Measurements from ENCODE around the gene CCDC9B. TPM values are rescaled to one million over a fixed set of nuclear protein-coding genes. Genes with fewer than 3 reads are reported as not detected.

Gene CCDC9B
- total and polyA plus RNA-seq, 8 donors, result 18.3 to 72.3 (median 32.3) TPM

DNA sequence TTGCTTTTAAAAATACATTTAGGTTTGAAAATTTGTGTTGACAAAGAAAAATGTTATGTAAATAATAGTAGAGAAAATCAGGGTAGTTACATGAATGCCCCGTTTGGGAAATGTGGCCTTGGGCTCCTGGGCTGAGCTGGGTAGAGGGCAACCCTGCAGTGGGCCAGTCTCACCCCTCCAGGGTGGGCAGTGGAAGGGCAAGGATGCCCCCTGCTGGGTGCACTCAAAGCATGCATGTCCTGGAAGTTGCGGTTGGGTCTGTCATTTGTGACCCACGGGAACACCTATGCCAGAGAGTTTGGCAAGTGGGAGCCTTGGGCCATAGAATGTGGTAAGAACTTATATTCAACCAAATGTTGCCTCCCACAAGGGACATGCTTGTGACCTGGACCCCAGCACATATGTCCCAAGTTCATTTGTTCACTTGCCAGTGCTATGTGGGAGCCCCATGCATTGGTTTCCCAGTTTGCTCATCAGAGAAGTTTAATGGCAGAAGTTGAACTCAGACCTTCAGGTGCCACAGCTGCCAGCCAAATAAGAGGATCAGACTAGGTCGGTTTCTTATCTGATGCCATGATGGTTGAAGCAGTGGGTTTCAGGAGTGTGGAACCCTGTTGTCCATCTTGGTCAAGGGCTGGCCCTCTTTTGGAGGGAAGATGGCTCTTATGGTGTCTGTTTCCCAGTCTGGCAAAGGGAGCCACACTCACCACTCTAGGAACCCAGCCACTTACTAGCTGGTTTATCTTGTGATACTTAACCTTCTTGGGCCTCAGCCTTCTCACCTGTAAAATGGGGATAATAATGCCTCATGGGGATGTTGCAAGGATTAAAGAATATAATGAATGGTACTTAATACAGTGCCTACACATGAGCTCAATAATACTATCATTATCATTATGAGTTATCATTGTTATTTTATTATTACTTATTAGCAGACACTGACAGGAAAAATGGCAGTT lies 30.5 kb downstream of the CCDC9B start:
- intact Hi-C loops (cut with DNase I), result no loop called here
- DNase-seq, result peak in 4 of 6 donors; percentile 49 to 78 (median 56)
- Histone ChIP-seq H3K27me3 (no peaks in the 10 kb centered on the region), H3K36me3 (no peaks in the 10 kb centered on the region), H3K4me1 (peaks cover 0 to 14% (median 8%) of the 10 kb centered on the region in 3 donors), H3K27ac (no peak overlapping the region), H3K9me3 (no peaks in the 10 kb centered on the region), H3K4me3 (no peak overlapping the region)
- FAIRE-seq, result no peak
- peak; percentile 39 to 56 (median 46) for TF ChIP-seq CTCF (IDR thresholded peaks at IDR 0.05)
- peak in 3 of 4 donors; percentile 55 to 66 (median 58) for ATAC-seq
- 13 to 20% methylated on average over 4 of the region's 4 CpGs for WGBS, 2 donors

- WGBS, 2 donors, result 89 to 96% methylated on average over 8 of the region's 8 CpGs
- no peak overlapping the region for H3K4me3 ChIP-seq
- ATAC-seq, result no peak
These were observed 31.3 kb downstream of the CCDC9B start for GRCh38 chr15:40309344-40309862.

GRCh38 chr15:40307421-40308211 lies 33.1 kb downstream of the CCDC9B start, which contains the start of gene PLCB2:
Gene PLCB2 (minus strand): TSS chr15:40307935. CDS start chr15:40307672, 263 bp downstream.
- no peaks in the 10 kb centered on the region for H3K36me3 ChIP-seq
- H3K4me3 ChIP-seq, result peak within 1 kb of the TSS in 1 of 4 donors; percentile 35
- intact Hi-C loops (cut with DNase I), result no loop called here
- FAIRE-seq, result no peak
- WGBS, 2 donors, result 82% methylated on average over 14 to 15 of the region's 15 CpGs
- no peak for TF ChIP-seq CTCF (IDR thresholded peaks at IDR 0.05)
- peak within 1 kb of the TSS in 1 of 4 donors; percentile 34 for H3K27ac ChIP-seq
- H3K4me1 ChIP-seq, result no peaks in the 10 kb centered on the region
- H3K27me3 ChIP-seq, result no peaks in the 10 kb centered on the region
- peak in 2 of 6 donors; percentile 51 to 58 for DNase-seq
- no peaks in the 10 kb centered on the region for H3K9me3 ChIP-seq
- ATAC-seq, result peak in 3 of 4 donors; percentile 31 to 64 (median 61)

More at GRCh38 chr15:40309344-40309862, 31.3 kb downstream of the CCDC9B start:
- Histone ChIP-seq H3K36me3 (no peaks in the 10 kb centered on the region), H3K27me3 (no peaks in the 10 kb centered on the region), H3K4me1 (peaks cover 0 to 14% (median 8%) of the 10 kb centered on the region in 3 donors), H3K9me3 (no peaks in the 10 kb centered on the region), H3K27ac (no peak overlapping the region)
- FAIRE-seq (no peak), DNase-seq (peak in 1 of 6 donors; percentile 24)
- intact Hi-C loops (cut with DNase I), result no loop called here
- no peak for TF ChIP-seq CTCF (IDR thresholded peaks at IDR 0.05)

- Histone ChIP-seq H3K4me1 (no peaks in the 10 kb centered on the region), H3K36me3 (no peaks in the 10 kb centered on the region), H3K27ac (no peak overlapping the region), H3K27me3 (no peaks in the 10 kb centered on the region), H3K4me3 (peak overlapping the region in 1 of 4 donors; percentile 35), H3K9me3 (no peaks in the 10 kb centered on the region)
- no peak for TF ChIP-seq CTCF (IDR thresholded peaks at IDR 0.05)
- ATAC-seq (peak in 1 of 4 donors; percentile 12), DNase-seq (peak in 2 of 6 donors; percentile 41 to 44), FAIRE-seq (no peak)
- intact Hi-C loops (cut with DNase I), result no loop called here
- 87 to 97% methylated on average over 7 of the region's 7 CpGs for WGBS, 2 donors
These were observed 33.8 kb downstream of the CCDC9B start for GRCh38 chr15:40306908-40307307.

All from pancreas (tissue), 10 donors.